GM19025 (cell line): ENCODE data around the gene ZSCAN9.

Experiments
- ATAC-seq: cut with Tn5 transposase; IDR thresholded peaks from one replicate; pipeline ENCODE4 v1.9.1; 2021; ENCODE audit warnings: mild to moderate bottlenecking, low read depth, moderate library complexity; ENCODE audit not compliant: unreplicated experiment

The ZSCAN9 gene

DNA sequence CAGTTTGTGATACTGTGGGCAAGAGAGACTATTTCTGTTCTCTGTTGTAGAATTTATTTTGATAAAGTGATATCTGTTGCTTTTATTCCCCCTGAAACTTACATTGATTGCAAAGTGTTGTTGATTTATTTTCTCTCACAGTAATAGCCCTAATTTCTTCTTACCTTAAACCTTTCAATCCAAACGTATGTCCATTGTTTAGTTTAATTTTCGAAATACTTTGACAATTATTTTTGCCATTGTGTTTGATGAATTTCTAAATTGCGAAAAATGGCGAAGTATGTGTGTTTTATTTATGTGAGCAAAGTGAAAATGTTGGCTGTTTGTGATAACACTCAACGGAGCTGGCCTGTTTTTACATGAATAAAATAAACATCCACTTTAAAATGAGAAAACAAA is 41.5 kb downstream of the ZSCAN9 start:
- ATAC-seq, result no peak

DNA sequence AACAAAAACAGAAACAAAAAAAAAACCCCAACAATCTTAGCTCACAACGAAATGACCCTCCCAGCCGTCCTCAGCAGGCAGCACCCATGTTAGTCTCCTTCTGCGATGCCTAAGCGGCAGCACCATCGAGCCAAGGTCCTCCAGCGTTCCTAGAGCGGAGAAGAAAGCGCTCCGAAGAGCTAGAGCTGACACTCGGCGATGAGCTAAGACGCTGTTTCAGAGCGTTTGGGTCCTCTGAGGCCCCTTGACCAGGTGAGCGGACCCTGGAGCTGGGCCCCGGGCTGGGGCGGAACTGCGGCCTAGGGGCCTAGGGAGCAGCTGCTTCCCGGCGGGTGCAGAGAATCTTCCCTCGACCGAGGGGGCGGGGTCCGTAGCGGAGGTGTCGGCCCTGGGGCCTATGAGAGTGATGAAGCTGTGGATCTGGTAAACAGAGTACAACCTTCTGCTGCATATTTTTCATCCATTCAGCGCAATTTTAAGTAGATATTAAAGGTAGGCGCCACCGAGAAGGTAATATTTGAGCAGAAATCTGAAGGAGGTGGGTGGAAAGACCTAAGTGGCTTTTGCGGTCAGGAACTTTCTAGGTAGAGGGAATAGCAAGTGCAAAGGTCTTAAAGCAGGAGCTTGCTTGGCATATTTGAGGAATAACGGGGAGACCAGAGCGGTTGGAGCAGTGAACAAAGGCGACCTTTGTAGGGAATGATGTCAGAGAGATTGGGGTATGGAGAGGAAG is 42.1 kb downstream of the ZSCAN9 start, which contains the start of gene ZSCAN26:
TSS of gene ZSCAN26 (plus strand) at position 182 of the 733 bp plus-strand sequence. CDS start 4,777 bp downstream, outside the sequence.
- peak; percentile 91 for ATAC-seq

DNA sequence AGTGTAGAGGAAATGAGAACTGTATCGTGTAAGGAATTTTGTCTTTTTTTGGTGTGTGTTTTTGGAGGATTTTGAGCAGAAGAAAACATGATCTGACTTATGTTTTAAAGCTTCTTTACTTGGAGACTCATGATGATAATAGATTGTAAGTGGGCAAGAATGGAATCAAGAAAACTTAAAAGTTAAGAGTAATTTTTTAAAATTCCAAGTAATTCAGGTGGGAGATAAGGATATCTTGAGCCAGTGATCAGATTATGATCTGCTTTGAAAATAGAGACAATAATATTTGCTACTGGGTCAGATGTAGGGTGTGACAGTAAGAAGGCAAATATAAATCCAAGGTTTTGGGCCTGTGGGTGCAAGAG is 42.6 kb downstream of the ZSCAN9 start:
- ATAC-seq, result no peak

DNA sequence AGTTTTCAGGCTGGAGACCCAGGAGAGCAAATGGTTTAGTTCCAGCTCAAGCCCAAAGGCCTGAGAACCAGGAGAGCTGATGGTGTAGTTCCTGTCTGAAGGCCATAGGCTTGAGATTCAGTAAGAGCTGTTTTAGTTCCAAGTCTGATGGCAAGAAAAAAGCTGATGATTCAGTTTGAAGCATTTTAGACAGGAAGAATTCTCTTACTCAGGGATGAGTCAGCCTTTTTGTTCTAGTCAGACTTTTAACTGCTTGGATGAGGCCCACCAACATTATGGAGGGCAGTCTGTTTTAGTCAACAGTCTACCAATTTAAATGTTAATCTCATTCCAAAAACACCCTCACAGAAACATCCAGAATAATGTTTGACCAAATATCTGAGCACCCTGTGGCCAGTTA is 44.4 kb downstream of the ZSCAN9 start:
- no peak for ATAC-seq

DNA sequence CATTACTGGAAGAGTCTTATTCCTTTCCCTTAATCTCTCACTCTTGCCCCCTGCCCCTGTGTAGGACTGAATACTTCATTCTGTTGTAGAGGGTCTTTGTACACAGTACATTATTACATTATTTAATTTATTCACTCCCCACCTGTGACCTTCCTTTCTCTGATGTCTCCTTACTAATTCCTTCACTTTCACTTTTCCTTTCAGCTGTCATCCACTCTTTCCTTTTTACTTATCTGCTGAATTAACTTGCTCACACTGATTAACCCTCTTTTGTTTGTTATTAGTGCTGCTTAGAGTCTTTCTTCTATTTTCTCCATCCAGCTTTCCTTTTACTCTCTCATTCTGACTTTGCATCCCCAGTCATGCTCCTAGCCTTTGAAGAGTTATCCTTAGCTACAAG is 49.8 kb downstream of the ZSCAN9 start:
- ATAC-seq, result no peak

DNA sequence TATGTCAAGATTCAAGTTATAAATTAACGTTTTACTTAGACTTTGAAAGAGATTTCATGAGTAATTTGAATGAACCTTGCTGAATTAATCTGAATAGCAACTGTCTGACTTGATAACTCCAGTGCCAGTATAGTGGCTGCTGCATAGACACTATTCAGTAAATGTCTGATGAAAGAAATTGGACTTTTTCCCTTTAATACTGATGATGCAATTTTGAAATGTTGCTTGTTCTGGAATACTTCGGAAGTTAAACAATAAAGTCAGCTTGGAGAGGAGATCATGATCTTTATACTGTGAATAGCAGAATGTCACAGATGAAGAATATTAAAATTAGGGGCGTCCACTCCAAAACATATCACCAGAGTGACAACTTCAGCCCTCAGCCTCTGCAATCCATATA is 52.7 kb downstream of the ZSCAN9 start:
- no peak for ATAC-seq

DNA sequence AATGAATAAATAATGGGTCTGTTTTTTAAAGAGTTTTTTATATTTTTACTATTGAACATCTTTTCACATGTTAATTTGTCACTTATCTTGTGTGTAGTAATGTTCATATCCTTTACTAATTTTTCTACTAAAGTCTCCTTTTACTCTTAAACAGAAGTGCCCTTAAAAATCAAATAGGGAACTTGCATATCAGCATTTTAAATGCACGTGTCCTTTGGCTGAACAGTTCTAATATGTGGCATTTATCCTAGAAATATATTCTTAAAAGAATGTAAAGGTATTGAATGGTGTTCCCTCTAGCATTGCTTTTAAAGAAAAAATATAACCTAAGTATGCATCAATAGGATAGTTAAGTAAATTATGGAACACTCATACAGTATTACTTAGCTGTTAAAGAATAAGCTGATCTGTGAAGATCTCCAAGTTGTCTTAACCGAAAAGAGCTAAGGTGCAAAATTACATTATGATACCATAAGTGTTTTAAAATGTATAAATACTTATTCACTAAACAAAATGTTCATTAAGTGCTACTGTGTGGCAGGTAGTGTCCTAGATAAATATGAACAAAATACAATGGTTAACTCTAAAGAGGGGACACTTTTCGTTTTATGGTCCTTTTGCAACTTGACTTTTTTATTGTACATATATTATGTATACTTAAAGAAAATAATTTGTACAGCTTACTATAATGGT is 55.7 kb downstream of the ZSCAN9 start:
- no peak for ATAC-seq

DNA sequence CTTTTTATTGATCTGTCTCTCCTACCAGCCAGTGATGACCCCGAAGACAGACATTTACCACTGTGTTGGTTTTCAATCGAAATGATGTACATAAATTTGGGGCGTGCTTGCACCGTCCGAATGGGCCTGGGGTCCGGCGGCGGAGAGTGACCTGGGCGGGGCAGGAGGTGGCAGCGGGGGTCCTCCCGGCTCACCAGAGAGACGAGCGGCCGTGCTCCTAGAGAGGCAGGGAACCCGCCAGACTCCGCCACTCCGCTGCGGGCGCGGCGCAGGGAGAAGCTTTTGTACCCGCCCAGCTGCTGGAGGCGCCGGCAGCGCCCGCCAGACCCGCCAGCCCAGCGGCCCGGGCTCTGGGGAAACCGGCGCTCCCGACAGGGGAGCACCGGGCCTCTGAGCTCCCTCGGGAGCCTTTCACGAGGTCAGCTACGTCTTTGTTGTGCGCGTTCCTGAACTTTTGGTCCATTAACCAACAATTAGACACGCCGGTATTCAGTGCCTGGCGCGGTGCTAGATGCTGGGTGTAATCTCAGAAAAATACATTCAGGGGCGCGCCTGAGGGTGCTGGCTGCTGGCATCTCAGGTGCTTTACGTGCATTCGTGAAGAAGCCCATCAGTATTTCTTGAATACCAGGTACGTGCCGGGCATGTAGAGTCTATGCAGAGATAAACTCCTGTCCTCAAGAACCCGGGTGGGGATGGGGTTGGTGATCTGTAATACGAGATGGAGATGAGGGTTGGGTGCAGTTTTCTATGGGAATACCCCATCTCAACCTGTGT is 56.4 kb downstream of the ZSCAN9 start, which contains the start of gene PGBD1:
TSS of gene PGBD1 (plus strand) at position 285 of the 777 bp plus-strand sequence. CDS start 2,242 bp downstream, outside the sequence.
- peak; percentile 87 for ATAC-seq

DNA sequence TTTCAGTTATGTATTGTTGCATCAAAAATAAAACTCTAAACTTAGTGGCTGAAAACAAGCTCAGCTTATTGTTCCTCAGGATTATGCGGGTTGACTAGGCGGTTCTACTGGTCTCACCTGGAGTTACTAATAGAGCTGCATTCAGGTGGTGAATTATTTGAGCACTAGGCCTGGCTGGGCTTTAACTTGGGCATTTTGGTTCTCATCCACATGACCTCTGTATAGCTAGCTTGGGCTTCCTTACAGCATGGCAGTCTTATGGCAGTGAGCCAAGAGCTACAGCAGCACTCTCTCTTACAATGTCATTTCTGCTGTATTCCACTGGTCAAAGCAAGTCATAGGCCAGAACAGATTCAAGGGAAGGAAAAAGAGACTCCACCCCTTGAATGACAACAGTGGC is 57.9 kb downstream of the ZSCAN9 start:
- ATAC-seq, result no peak
